ENCODE results near the gene VAV2.

VAV2 gene

GRCh38 chr9:133780962-133781827, 210.9 kb downstream of the VAV2 start:
- DNase-seq (ENCODE audit: low spot score): no peak

DNA sequence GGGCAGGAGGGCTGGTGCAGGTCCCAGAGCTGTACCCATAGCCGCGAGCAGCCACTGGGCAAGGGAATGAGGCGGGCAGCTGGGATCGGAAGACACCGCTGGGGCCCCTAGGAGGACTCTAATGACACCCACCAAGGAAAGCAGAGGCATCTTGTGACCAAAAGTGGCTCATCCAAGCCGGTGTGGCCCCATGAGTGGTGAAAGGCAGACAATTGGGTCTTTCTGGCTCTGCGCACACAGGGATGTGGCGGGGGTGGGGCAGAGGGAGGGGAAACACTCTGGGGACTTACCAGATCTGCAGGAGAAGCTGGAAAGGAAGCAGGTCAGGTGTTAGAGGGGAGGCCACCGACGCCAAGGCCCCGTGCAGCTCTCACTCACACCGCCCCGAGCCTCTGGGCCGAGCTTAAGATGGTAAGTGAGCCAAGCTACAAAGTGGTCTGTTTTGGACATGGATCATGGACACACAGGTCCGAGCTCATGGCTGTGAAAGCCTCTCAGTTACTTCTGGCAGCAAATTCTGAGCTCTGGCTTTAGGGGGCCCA, 211.6 kb downstream of the VAV2 start:
- DNase-seq (ENCODE audit: low spot score): no peak

- DNase-seq (ENCODE audit: low spot score): no peak
These were observed 212.4 kb downstream of the VAV2 start for GRCh38 chr9:133779516-133780403.

GRCh38 chr9:133779081-133779480, 213.0 kb downstream of the VAV2 start:
- no peak for DNase-seq (ENCODE audit: low spot score)

DNA sequence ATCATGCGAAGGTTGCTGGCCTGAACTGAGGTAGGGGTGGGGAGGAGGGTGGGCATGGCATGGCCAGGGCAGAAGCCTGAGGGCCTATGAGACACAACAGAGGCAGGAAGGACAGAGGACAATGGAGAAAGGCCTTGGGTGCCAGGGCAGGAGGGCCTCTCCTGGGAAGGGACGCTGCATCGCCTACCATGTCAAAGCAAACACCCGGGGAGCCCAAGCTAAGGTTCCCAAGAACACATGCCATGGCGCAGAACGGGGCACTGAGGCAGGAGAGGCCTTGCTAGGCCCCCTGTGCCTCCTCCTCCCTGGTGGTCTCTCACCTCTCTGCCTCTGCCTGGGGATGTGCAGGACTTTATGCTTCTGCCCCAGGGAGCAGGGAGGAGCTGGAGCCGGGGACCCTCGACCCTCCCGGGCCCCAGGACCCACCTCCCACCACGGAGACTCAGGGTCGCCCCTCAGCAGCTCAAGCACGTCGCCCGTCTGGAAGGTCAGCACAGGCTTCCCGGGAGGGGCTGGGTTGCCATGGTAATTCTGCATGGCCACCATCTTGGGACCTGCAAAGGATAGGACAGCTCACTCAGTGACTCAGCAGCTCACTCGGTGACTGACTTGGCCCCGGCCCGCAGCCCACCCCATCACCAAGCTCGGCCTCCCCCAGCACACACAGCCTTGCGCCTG, 213.6 kb downstream of the VAV2 start:
- no peak for DNase-seq (ENCODE audit: low spot score)

DNA sequence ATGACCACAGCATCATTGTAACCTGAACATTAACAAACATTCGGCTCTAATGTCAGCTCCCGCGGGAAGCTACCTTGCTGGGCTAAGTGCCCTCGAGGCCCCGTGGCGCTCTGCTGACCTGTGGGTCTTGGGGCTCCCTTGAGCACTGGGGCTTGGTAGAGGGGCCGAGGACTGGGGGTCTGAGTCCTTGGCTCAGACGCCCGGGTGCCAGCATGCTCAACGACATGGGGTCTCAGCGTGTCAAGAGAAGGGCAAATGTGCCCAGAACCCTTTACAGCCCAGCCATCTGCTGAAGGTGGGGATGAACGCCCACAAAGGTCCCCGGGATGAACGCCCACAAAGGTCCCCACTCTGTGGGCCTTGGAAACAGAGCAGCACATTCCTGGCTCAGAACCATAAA, 214.3 kb downstream of the VAV2 start:
- no peak for DNase-seq (ENCODE audit: low spot score)

DNA sequence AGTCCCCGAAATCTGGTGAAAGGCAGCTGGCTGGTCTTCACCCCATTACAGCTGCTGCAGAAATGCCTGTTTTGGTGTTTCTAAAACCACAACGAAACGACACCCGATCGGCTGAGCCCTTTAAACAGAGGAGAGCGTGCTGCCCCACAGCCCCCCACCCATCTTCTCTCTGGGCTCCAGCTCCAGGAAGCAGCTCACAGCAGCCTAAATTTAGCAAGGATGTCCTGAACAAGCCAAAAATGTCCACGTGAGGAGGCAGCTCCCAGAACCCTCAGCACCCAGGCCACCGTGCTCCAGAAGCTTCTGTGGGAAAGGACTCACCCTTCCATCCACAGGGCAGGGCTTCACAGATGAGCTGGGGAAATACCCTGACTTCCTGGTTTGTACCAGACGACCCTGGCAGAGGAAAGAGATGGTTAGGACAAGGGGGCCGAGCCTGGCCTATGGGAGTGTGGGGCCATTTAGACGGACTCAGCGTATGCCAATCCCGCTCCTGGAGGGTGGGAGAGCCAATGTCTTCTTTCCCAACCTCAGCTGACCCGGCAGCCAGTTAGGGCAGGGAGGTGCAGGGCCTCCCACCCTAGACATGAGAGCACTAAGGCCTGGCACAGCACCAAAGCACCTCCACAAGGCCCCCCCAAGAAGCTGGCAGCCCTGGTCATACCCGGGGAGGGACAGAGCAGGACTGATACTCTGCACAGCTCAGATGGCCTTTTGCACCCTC, 214.9 kb downstream of the VAV2 start:
- DNase-seq (ENCODE audit: low spot score): no peak

GRCh38 chr9:133775951-133776905, 215.9 kb downstream of the VAV2 start:
- no peak for DNase-seq (ENCODE audit: low spot score)

- DNase-seq (ENCODE audit: low spot score): no peak
These were observed 216.8 kb downstream of the VAV2 start for GRCh38 chr9:133775291-133775690.

DNA sequence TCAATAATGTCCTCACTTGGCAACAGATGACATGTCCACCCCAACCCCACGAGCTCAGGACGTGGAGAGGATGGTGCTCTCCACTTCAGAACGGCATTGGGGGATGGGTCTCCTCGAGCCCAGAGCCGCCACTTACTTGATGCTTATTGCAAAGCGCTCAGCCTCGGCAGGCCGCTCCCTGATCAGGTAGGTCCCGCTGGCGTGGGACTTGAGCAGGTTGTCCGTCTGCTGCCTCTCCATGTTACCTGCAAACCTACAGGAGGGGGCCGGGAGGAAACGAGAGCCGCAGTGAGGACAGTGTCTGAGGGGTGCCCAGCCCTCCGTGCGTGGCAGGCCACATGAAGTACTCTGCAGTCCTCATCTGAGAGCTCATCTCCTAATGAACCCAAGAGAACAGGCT, 217.3 kb downstream of the VAV2 start:
- DNase-seq (ENCODE audit: low spot score): no peak

DNA sequence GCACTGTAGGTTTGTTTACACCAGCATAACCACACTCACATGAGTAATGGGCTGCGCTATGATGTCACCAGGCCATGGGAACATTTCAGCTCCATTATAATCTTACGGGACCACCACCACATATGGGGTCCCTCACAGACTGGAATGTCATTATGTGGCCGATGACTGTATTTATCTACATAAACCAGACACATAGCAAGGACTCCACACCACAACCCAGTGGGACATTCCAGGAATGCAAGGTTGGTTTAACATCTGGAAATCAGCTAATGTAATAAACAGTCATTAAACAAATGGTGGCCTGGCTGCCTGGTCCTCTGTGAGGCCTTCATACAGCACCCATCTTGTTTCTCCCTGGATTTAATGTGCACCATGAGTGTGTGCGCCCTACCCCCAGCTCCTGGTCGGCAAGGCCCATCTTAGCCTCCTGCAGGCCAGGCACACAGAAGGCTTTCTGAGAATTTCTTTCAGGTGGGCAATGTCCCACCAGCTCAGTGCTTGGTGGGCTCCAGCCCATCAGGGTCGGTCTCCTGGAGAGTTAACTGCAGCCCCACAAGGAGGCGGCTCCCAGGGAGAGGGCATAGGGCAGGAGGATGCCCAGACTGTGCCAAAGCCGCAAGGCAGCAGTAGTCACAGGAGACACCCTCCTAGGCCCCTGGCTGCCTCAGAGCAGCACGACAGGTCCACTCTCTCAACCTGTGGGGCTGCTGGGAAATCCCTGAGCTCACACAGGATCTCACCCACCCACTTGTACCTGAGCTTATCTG, 218.1 kb downstream of the VAV2 start:
- DNase-seq (ENCODE audit: low spot score): no peak

DNA sequence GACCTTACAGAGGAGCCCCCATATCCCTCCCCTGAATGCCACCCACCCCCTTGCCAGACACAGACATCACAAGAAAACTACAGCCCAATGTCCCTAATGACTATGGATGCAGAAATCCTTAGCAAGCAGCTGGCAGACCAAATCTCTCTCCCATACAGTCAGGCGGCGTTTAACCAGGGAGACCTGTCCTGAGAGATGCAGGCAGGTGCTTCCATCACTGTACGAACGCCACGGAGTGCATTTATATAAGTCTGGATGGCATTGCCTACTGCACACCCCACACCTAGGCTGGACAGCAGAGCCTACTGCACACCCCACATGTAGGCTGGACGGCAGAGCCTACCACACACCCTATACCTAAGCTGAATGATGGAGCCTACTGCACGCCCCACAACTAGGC, 219.5 kb downstream of the VAV2 start:
- no peak for DNase-seq (ENCODE audit: low spot score)

DNA sequence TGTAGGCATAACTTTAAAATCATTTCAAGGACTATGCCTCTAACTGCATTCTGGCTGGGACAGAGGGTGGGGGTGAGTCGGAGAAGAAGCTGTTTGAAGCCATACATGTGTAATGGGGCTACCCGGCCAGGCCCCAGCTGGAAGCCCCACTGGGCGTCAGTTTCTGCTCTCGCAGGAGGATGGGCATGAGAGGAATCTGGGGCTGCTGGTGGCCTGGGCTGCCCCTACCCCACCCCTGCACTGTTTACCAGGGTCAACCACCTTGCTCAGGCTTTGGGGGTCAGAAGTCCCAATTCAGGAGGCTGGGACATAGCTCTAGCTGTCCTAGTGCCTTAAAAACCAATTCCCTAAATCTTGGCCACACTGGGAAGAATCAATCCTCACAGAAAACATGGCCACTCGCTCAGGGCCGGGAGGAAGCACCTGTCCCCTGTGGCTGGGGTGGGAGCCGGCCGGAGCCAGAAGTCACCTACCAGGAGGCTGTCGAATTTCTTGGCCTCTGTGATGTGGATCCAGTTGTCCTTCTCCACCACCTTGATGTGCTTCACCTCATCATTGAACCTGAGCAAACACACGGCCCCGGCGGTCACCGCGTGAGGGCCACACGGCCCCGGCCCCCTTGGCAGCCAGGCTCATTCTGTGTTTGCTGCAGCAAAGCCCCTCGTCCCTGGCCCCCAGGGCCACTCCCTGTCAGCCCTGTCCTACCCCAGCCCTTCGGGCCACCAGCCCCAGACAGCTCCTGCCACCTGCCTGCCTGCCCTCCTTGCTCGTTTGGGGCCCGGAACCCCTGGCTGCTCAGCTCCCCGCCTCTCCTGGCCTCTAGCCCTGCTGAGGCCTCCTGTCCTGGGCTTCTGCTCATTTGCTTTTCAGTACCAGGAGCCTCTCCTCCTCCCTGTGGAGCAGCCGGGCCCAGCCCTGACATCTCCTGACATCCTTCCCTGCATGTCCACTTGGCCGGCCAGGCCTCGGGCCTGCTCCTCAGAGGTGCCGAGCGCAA, 220.3 kb downstream of the VAV2 start:
- no peak for DNase-seq (ENCODE audit: low spot score)

- no peak for DNase-seq (ENCODE audit: low spot score)
These were observed 221.9 kb downstream of the VAV2 start for GRCh38 chr9:133770076-133770777.

DNA sequence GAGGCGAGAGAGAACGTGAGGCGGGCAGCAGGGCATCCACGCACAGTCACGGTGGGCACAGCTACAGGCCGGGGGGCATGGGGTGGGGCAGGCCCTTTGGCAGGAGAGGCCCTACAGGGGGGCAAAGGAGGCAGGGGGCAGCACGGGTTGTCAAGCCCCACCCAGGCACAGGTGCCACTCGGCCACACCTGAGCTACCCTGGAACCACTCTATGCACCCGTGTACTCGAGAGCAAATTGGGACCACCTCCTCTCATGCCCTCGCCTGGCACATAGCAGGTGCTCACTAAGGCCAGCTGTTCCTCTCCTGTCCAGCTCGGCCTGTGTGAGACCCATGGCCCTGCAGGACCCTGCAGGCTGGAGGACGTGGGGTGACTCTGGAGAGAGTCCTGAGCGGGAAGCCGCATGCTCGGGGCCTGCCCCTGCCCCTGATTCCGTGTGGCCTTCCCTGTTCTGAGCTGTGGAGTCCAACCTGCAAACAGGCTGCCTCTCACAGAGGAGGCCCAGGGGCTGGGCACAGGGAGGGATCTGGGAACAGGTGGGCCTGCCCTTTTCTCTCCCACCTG, 222.5 kb downstream of the VAV2 start:
- no peak for DNase-seq (ENCODE audit: low spot score)

DNA sequence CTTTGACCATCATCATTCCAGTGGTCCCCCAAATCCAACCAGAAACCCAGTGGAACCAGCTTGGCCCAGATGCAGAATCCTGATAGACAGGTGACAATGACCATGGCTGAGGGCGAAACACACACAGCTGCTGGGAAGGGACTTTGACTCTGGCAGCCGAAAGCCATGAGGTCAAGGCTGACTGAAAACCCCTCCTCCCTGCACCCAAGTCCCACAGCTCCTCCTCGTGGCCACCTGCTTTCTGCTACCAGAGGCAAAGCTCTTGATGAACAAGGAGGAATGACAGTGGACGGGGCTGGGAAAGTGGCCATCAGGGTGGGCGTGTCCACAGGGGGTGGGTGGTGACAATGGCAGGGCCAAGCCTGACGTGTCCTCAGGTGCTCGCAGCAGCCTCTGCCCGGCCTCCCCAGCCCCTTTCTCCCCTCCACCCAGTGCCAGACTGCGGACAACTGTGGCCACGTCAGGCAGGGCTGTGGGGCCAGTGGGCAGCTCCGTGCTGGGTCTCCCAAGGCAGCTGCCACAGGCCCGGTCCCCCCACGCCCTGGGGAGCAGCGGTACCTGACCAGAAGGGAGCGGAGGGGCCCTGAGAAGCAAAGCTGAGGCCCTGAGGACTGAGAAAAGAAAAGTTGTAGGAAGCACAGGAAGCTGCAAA, 223.1 kb downstream of the VAV2 start:
- no peak for DNase-seq (ENCODE audit: low spot score)

- no peak for DNase-seq (ENCODE audit: low spot score)
These were observed 223.7 kb downstream of the VAV2 start for GRCh38 chr9:133768371-133768858.

Data from activated CD4-positive, alpha-beta T cell treated with anti-CD3 and anti-CD28 coated beads, Interleukin-2, Interleukin-4, amounts not matched to agents 100 ng/mL and 50 ng/mL, durations not matched to agents 16 hours and 8 hours (primary cell).